Ishikawa (cell line): ENCODE measurements around the gene FIBCD1.

Experiments used
- CEBPB ChIP-seq: IDR thresholded peaks from 2 replicates; pipeline ENCODE4 v1.6.1; 2012
- CREB1 ChIP-seq: IDR thresholded peaks from 2 replicates; pipeline ENCODE4 v1.6.1; 2012; ENCODE audit warnings: low read depth
- EGR1 ChIP-seq: IDR thresholded peaks from 2 replicates; pipeline ENCODE4 v1.6.1; 2012
- EP300 ChIP-seq: IDR thresholded peaks from 2 replicates; pipeline ENCODE4 v1.6.1; 2012; ENCODE audit warnings: borderline replicate concordance
- FOXM1 ChIP-seq: IDR thresholded peaks from 2 replicates; pipeline ENCODE4 v1.6.1; 2012; ENCODE audit warnings: low read depth, borderline replicate concordance
- MAX ChIP-seq: IDR thresholded peaks from 2 replicates; pipeline ENCODE4 v1.6.1; 2012
- NFIC ChIP-seq: IDR thresholded peaks from 2 replicates; pipeline ENCODE4 v1.6.1; 2012
- RAD21 ChIP-seq: IDR thresholded peaks from 2 replicates; pipeline ENCODE4 v1.6.1; 2012; ENCODE audit warnings: low read depth
- REST ChIP-seq: IDR thresholded peaks from 2 replicates; pipeline ENCODE4 v1.6.1; 2012; ENCODE audit warnings: low read depth, mild to moderate bottlenecking
- TAF1 ChIP-seq: IDR thresholded peaks from 2 replicates; pipeline ENCODE4 v1.6.1; 2012; ENCODE audit warnings: low read depth, mild to moderate bottlenecking
- TCF12 ChIP-seq: IDR thresholded peaks from 2 replicates; pipeline ENCODE4 v1.6.1; 2012; ENCODE audit warnings: low read depth
- TEAD4 ChIP-seq: IDR thresholded peaks from 2 replicates; pipeline ENCODE4 v1.6.1; 2012
- USF1 ChIP-seq: IDR thresholded peaks from 2 replicates; pipeline ENCODE4 v1.6.1; 2012
- YY1 ChIP-seq: IDR thresholded peaks from 2 replicates; pipeline ENCODE4 v1.6.1; 2012; ENCODE audit warnings: low read depth
- ZBTB7A ChIP-seq: IDR thresholded peaks from 2 replicates; pipeline ENCODE4 v1.6.1; 2012; ENCODE audit warnings: low read depth

Gene FIBCD1

GRCh38 chr9:130915096-130915447, 24.0 kb downstream of the FIBCD1 start:
- TF ChIP-seq EGR1, result no peak
- TF ChIP-seq USF1, result no peak
- no peak for TF ChIP-seq NFIC
- TF ChIP-seq YY1, result no peak
- TF ChIP-seq TEAD4, result no peak
- no peak for TF ChIP-seq CREB1
- no peak for TF ChIP-seq RAD21
- TF ChIP-seq MAX, result no peak
- no peak for TF ChIP-seq EP300
- no peak for TF ChIP-seq FOXM1
- no peak for TF ChIP-seq CEBPB
- TF ChIP-seq TAF1, result no peak
- no peak for TF ChIP-seq REST
- no peak for TF ChIP-seq ZBTB7A
- TF ChIP-seq TCF12, result no peak

- TF ChIP-seq FOXM1 (no peak), EP300 (no peak), NFIC (no peak), USF1 (no peak), ZBTB7A (no peak), CEBPB (no peak), REST (no peak), TEAD4 (no peak), YY1 (no peak), TCF12 (no peak)
Observed at GRCh38 chr9:130914417-130915095, 24.5 kb downstream of the FIBCD1 start.

- TF ChIP-seq NFIC, result no peak
- no peak for TF ChIP-seq CREB1
- TF ChIP-seq TEAD4, result no peak
- no peak for TF ChIP-seq TCF12
- no peak for TF ChIP-seq FOXM1
Observed at GRCh38 chr9:130913599-130914416, 25.2 kb downstream of the FIBCD1 start.

- no peak for TF ChIP-seq EGR1
- TF ChIP-seq YY1, result no peak
- no peak for TF ChIP-seq REST
- TF ChIP-seq ZBTB7A, result no peak
- no peak for TF ChIP-seq TCF12
- TF ChIP-seq NFIC, result no peak
Observed at GRCh38 chr9:130912932-130913598, 26.0 kb downstream of the FIBCD1 start.
